GM18499 (cell line): ENCODE results near the gene VIPR2.

ENCODE experiments used
- ATAC-seq: cut with Tn5 transposase; IDR thresholded peaks from one replicate; pipeline ENCODE4 v1.9.1; 2021; ENCODE audit warnings: moderate number of reproducible peaks; ENCODE audit not compliant: insufficient read depth, unreplicated experiment

Gene VIPR2

GRCh38 chr7:159032753-159033472 is 111.8 kb downstream of the VIPR2 start:
- no peak for ATAC-seq

GRCh38 chr7:159032322-159032721 is 112.3 kb downstream of the VIPR2 start:
- ATAC-seq = no peak

GRCh38 chr7:159031750-159032149 is 112.9 kb downstream of the VIPR2 start:
- no peak for ATAC-seq

- ATAC-seq = no peak
Measured at GRCh38 chr7:159031135-159031701, 113.4 kb downstream of the VIPR2 start.

- ATAC-seq = no peak
Measured at GRCh38 chr7:159030490-159031134, 114.1 kb downstream of the VIPR2 start.

GRCh38 chr7:159028508-159029401 is 115.9 kb downstream of the VIPR2 start:
- ATAC-seq = no peak

- ATAC-seq = no peak
Measured at GRCh38 chr7:159027789-159028507, 116.7 kb downstream of the VIPR2 start.

GRCh38 chr7:159027056-159027788 is 117.4 kb downstream of the VIPR2 start:
- ATAC-seq = no peak

GRCh38 chr7:159026271-159027055 is 118.2 kb downstream of the VIPR2 start:
- ATAC-seq = no peak

- ATAC-seq = no peak
Measured at GRCh38 chr7:159025161-159025779, 119.4 kb downstream of the VIPR2 start.

GRCh38 chr7:159024280-159024951 is 120.3 kb downstream of the VIPR2 start:
- ATAC-seq = no peak

GRCh38 chr7:159023746-159024145 is 120.9 kb downstream of the VIPR2 start:
- no peak for ATAC-seq

GRCh38 chr7:159023206-159023605 is 121.5 kb downstream of the VIPR2 start:
- ATAC-seq = no peak

- ATAC-seq = no peak
Measured at GRCh38 chr7:159022238-159022993, 122.3 kb downstream of the VIPR2 start.

GRCh38 chr7:159020987-159021386 is 123.7 kb downstream of the VIPR2 start:
- no peak for ATAC-seq

- no peak for ATAC-seq
Measured at GRCh38 chr7:159019111-159019510, 125.6 kb downstream of the VIPR2 start.

- ATAC-seq = no peak
Measured at GRCh38 chr7:159017741-159018140, 126.9 kb downstream of the VIPR2 start.
